ENCODE measurements around the gene DUOXA1.

DUOXA1 gene

GRCh38 chr15:45100884-45101625 is 28.6 kb downstream of the DUOXA1 start:
- Histone ChIP-seq H3K27me3 (ENCODE audit: insufficient read depth, poor library complexity, severe bottlenecking) (no peaks in the 10 kb centered on the region), H3K4me3 (replicated peaks; ENCODE audit: insufficient read depth, low read length) (no peak overlapping the region), H3K27ac (replicated peaks) (no peak overlapping the region)
- TF ChIP-seq POLR2AphosphoS5 (IDR thresholded peaks at IDR 0.05; ENCODE audit: low read depth) (no peak), GABPA (IDR thresholded peaks at IDR 0.05; ENCODE audit: low read depth) (no peak), SPI1 (IDR thresholded peaks at IDR 0.05; ENCODE audit: borderline replicate concordance, low read depth) (no peak), CTCF (IDR thresholded peaks at IDR 0.05; ENCODE audit: insufficient read depth, low read length) (no peak), REST (IDR thresholded peaks at IDR 0.05; ENCODE audit: insufficient replicate concordance, low read depth) (no peak)
- no peak for DNase-seq (ENCODE audit: low read depth in 1 of 2, low spot score in 1 of 2)

GRCh38 chr15:45099549-45100165 is 30.0 kb downstream of the DUOXA1 start:
- H3K27ac ChIP-seq (replicated peaks), result no peak overlapping the region

More at GRCh38 chr15:45099549-45100165, 30.0 kb downstream of the DUOXA1 start:
- no peaks in the 10 kb centered on the region for H3K27me3 ChIP-seq (ENCODE audit: insufficient read depth, poor library complexity, severe bottlenecking)
- no peak overlapping the region for H3K4me3 ChIP-seq (replicated peaks; ENCODE audit: insufficient read depth, low read length)
- no peak for DNase-seq (ENCODE audit: low read depth in 1 of 2, low spot score in 1 of 2)
- no peak for TF ChIP-seq GABPA (IDR thresholded peaks at IDR 0.05; ENCODE audit: low read depth)
- no peak for TF ChIP-seq POLR2AphosphoS5 (IDR thresholded peaks at IDR 0.05; ENCODE audit: low read depth)
- TF ChIP-seq REST (IDR thresholded peaks at IDR 0.05; ENCODE audit: insufficient replicate concordance, low read depth), result no peak
- no peak for TF ChIP-seq SPI1 (IDR thresholded peaks at IDR 0.05; ENCODE audit: borderline replicate concordance, low read depth)
- TF ChIP-seq CTCF (IDR thresholded peaks at IDR 0.05; ENCODE audit: insufficient read depth, low read length), result no peak
